Right lobe of liver (tissue), 6 donors: Measurements from ENCODE around the gene ADGRV1. TPM values are rescaled to one million over a fixed set of nuclear protein-coding genes. Genes with fewer than 3 reads are reported as not detected.

Experiments
- ATAC-seq, 4 donors: fragments of 200-7000 bp; cut with Tn5 transposase; one replicate each; pipeline ENCODE4 v1.9.1; 2020; ENCODE audit warnings: mild to moderate bottlenecking in 4 of 4, moderate library complexity in 4 of 4
- DNase-seq, 3 donors: peaks; one replicate each; pipeline ENCODE4 v3.0.0-alpha.2; 2020
- H3K27ac ChIP-seq, 3 donors: fragments of 200-600 bp; one replicate each; pipeline ENCODE4 v1.8.0; 2022
- H3K27me3 ChIP-seq, 2 donors: fragments of 200-600 bp; one replicate each; pipeline ENCODE4 v1.8.0; 2022
- H3K36me3 ChIP-seq, 4 donors: fragments of 200-600 bp; sonication (generic) in 1 of 4; one replicate each; pipeline versions ENCODE4 v1.5.1 to v1.8.0; 2017 to 2022; ENCODE audit warnings: control low read depth in 1 of 4
- H3K4me1 ChIP-seq, 4 donors: fragments of 200-600 bp; sonication (generic) in 1 of 4; one replicate each; pipeline versions ENCODE4 v1.5.1 to v1.8.0; 2017 to 2022; ENCODE audit warnings: control low read depth in 1 of 4
- H3K4me3 ChIP-seq, 3 donors: fragments of 200-600 bp; one replicate each; pipeline ENCODE4 v1.8.0; 2022
- H3K9me3 ChIP-seq, 4 donors: fragments of 200-600 bp; sonication (generic) in 1 of 4; one replicate each; pipeline versions ENCODE4 v1.5.1 to v1.8.0; 2017 to 2022; ENCODE audit warnings: control low read depth in 1 of 4
- POLR2A ChIP-seq: fragments of 450-650 bp; IDR thresholded peaks from one replicate; pipeline ENCODE4 v1.6.1; 2017; ENCODE audit warnings: antibody characterized with exemption, mild to moderate bottlenecking
- WGBS: methylation state at CpG from one replicate; pipeline ENCODE4 v1.1.6; 2018; ENCODE audit warnings: low coverage, low lambda C conversion rate; ENCODE audit not compliant: insufficient coverage; ENCODE audit errors: missing lambda C conversion rate; 5-methylcytosine and 5-hydroxymethylcytosine counted together
- intact Hi-C, 2 donors: fragments of 100-400 bp; cut with DNase I; formaldehyde crosslinking; loops; one replicate each; pipeline versions ENCODE4 v1.11.2 to v1.14.1; 2022
- total RNA-seq, 6 experiments: library from RNA; depleted of rRNA in 2 of 6; stranded (reverse); fragments of >200 nt in 2 of 6; fragmentation: NEBNext Ultra II Directional in 3 of 6; extraction: Animal tissue kit (Norgen Biotek cat#: 25700) in 3 of 6; gene quantifications; one replicate each; pipeline versions ENCODE4 v1.1.0 to v1.2.4, GENCODE V29; 2016 to 2023
- TF ChIP-seq, protein P1 (sequence below), 4 donors: fragments of 200-600 bp in 3 of 4; fragments of 450-650 bp in 1 of 4; IDR thresholded peaks; one replicate each; pipeline versions ENCODE4 v1.5.1 to v1.8.0; 2016 to 2022; ENCODE audit warnings: antibody characterized with exemption in 4 of 4, mild to moderate bottlenecking in 2 of 4
- donor health status: DM: no; HTN: yes; CAD: no.
- donor health status: DM: no; HTN: no; CAD: no.
- donor health status: DM: no; HTN: no; CAD: no.
- donor health status: DM: no; HTN: yes; CAD: no.
- donor health status: DM: no; HTN: yes; CAD: no.

The ADGRV1 gene
- total RNA-seq, 6 experiments from 2014 or later, result 4.5 to 15.9 (median 7.4) TPM

- no peak for TF ChIP-seq POLR2A
- TF ChIP-seq, protein P1, sequence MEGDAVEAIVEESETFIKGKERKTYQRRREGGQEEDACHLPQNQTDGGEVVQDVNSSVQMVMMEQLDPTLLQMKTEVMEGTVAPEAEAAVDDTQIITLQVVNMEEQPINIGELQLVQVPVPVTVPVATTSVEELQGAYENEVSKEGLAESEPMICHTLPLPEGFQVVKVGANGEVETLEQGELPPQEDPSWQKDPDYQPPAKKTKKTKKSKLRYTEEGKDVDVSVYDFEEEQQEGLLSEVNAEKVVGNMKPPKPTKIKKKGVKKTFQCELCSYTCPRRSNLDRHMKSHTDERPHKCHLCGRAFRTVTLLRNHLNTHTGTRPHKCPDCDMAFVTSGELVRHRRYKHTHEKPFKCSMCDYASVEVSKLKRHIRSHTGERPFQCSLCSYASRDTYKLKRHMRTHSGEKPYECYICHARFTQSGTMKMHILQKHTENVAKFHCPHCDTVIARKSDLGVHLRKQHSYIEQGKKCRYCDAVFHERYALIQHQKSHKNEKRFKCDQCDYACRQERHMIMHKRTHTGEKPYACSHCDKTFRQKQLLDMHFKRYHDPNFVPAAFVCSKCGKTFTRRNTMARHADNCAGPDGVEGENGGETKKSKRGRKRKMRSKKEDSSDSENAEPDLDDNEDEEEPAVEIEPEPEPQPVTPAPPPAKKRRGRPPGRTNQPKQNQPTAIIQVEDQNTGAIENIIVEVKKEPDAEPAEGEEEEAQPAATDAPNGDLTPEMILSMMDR (IDR thresholded peaks at IDR 0.05), result no peak
- ATAC-seq (no peak), DNase-seq (no peak)
- Histone ChIP-seq H3K4me1 (peaks cover 0 to 4% (median 0%) of the 10 kb centered on the region in 4 donors), H3K27ac (no peak overlapping the region), H3K27me3 (no peaks in the 10 kb centered on the region), H3K36me3 (no peaks in the 10 kb centered on the region), H3K4me3 (no peak overlapping the region), H3K9me3 (no peaks in the 10 kb centered on the region)
- 92% methylated on average over 4 of the region's 5 CpGs for WGBS
- intact Hi-C loops, result no loop called here
Measured at GRCh38 chr5:91160714-91161285, 602.2 kb downstream of the ADGRV1 start.

- H3K36me3 ChIP-seq, result no peaks in the 10 kb centered on the region
- H3K4me3 ChIP-seq, result no peak overlapping the region
- TF ChIP-seq, protein P1 (IDR thresholded peaks at IDR 0.05), result no peak
- no peak for TF ChIP-seq POLR2A
- ATAC-seq, result peak; percentile 88 to 99 (median 94)
- peak overlapping the region; percentile 14 to 41 (median 26) for H3K27ac ChIP-seq
- intact Hi-C loops, result no loop called here
- peaks cover 0 to 4% (median 0%) of the 10 kb centered on the region in 4 donors for H3K4me1 ChIP-seq
- DNase-seq, result peak in 2 of 3 donors; percentile 44 to 56
- H3K27me3 ChIP-seq, result no peaks in the 10 kb centered on the region
- WGBS, result 26% methylated on average over 6 of the region's 6 CpGs
- H3K9me3 ChIP-seq, result no peaks in the 10 kb centered on the region
Measured at GRCh38 chr5:91162534-91163381, 604.2 kb downstream of the ADGRV1 start.

GRCh38 chr5:91164424-91164823 is 605.8 kb downstream of the ADGRV1 start:
- TF ChIP-seq, protein P1 (IDR thresholded peaks at IDR 0.05), result no peak
- TF ChIP-seq POLR2A, result no peak
- no peak for ATAC-seq
- Histone ChIP-seq H3K27ac (no peak overlapping the region), H3K4me3 (no peak overlapping the region), H3K4me1 (peaks cover 0 to 4% (median 0%) of the 10 kb centered on the region in 4 donors), H3K27me3 (no peaks in the 10 kb centered on the region), H3K36me3 (no peaks in the 10 kb centered on the region), H3K9me3 (no peaks in the 10 kb centered on the region)
- WGBS, result 71% methylated on average over 3 of the region's 3 CpGs
- no peak for DNase-seq
- intact Hi-C loops, result no loop called here

DNA sequence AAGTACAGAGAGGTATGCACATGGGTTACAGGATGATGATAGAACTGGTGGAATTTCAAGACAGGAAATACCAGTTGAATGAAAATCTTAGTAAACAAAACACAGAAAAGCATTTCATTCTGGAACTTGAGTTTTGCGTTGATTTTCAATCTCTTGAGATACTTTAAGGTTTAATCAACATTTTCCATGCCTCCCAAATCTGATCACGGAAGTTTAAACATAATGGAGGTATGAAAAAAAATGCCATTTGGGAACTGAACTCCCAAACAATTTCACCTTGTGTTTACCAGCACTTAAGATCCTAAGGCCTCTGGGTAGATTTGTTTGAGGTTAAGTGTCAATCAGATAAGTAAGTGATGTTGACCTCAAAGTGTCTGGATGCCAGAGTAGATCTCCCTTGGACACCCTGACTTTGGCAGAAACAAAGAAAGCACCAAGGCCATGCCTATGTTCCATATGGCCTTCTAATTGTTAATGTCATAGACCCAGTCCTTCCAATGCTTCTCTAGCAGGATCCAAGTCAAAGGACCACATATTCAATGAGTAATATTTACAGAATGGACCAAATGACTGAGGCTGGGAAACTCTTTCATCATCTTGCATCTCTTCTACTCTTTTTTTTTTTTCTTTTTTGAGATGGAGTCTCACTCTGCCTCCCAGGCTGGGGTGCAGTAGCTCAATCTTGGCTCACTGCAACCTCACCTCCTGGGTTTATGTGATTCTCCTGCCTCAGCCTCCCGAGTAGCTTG is 607.6 kb downstream of the ADGRV1 start:
- TF ChIP-seq POLR2A, result no peak
- ATAC-seq (no peak), DNase-seq (no peak)
- H3K36me3 ChIP-seq, result no peaks in the 10 kb centered on the region
- H3K27me3 ChIP-seq, result no peaks in the 10 kb centered on the region
- no peak overlapping the region for H3K27ac ChIP-seq
- 79% methylated on average over 3 of the region's 3 CpGs for WGBS
- no peak overlapping the region for H3K4me3 ChIP-seq
- no peaks in the 10 kb centered on the region for H3K9me3 ChIP-seq
- peaks cover 0 to 4% (median 0%) of the 10 kb centered on the region in 4 donors for H3K4me1 ChIP-seq
- intact Hi-C loops, result no loop called here
